Cardiac muscle cell (in vitro differentiated cells and primary cell): ENCODE data around the gene CARS1. TPM values are rescaled to one million over a fixed set of nuclear protein-coding genes. Genes with fewer than 3 reads are reported as not detected.

Experiments
- DNase-seq, 2 donors: peaks; one replicate each; pipeline versions ENCODE4 v3.0.0 to v3.0.0-alpha.2; 2010 to 2017; ENCODE audit warnings: low read depth in 1 of 2, low spot score in 1 of 2
- H3K27ac ChIP-seq: fragments of 200-600 bp; sonication (generic); 2 replicates; pipeline ENCODE4 v1.5.1; 2016
- H3K27me3 ChIP-seq: fragments of 200-600 bp; sonication (generic); 2 replicates; pipeline ENCODE4 v1.6.0; 2016; ENCODE audit warnings: control low read depth
- H3K36me3 ChIP-seq: fragments of 200-600 bp; sonication (generic); 2 replicates; pipeline ENCODE4 v1.5.1; 2016; ENCODE audit warnings: control low read depth
- H3K4me1 ChIP-seq: fragments of 200-600 bp; sonication (generic); 2 replicates; pipeline ENCODE4 v1.8.1; 2017; ENCODE audit warnings: low read depth, mild to moderate bottlenecking, mixed run types
- H3K4me3 ChIP-seq: fragments of 200-600 bp; sonication (generic); 2 replicates; pipeline ENCODE4 v1.5.1; 2016; ENCODE audit warnings: mild to moderate bottlenecking
- H3K9me3 ChIP-seq: fragments of 200-600 bp; sonication (generic); 2 replicates; pipeline ENCODE4 v1.5.1; 2017; ENCODE audit warnings: low read depth, mild to moderate bottlenecking, control low read depth
- CTCF ChIP-seq: IDR thresholded peaks from 2 replicates; pipeline ENCODE4 v1.5.1; 2012; ENCODE audit warnings: low read depth, mild to moderate bottlenecking, low read length
- polyA plus RNA-seq: library from polyadenylated mRNA; unstranded; fragments of >200 nt; fragmentation: Nextera tagmentation; extraction: Ambion mirVana; gene quantifications from 2 replicates; pipeline ENCODE4 v1.2.1, GENCODE V29; 2016
- total RNA-seq: library from RNA; depleted of rRNA; stranded (reverse); fragments of >200 nt; gene quantifications from 2 replicates; pipeline ENCODE4 v1.2.3, GENCODE V29; 2016

Gene CARS1
- total and polyA plus RNA-seq, 2 experiments from 2014 or later = 18.5 to 24.2 TPM

DNA sequence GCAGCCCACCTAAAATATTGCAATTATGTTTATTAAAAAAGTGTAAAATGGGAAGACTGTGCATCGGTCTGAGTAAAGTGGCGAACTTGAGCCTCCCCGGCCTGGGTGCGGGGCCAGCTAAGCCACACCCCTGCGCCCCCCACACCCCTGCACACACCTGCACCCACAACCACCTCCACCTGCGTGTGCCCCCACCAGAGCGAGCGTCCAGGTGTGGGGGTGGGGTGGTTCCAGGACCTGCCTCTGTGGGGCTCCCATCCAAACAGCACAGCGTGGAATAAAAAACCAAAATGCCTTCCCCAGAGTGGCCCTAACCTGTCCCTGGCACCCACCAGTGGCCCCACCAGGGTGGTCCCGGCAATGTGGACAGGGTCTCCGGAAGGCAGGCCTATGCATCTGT lies 30.1 kb upstream of the CARS1 start:
- TF ChIP-seq CTCF = no peak
- H3K36me3 ChIP-seq = no peaks in the 10 kb centered on the region
- H3K4me3 ChIP-seq = no peak overlapping the region
- H3K27me3 ChIP-seq = no peaks in the 10 kb centered on the region
- H3K27ac ChIP-seq = no peak overlapping the region
- no peaks in the 10 kb centered on the region for H3K4me1 ChIP-seq
- no peaks in the 10 kb centered on the region for H3K9me3 ChIP-seq
- no peak for DNase-seq

GRCh38 chr11:3086671-3087150 lies 29.5 kb upstream of the CARS1 start:
- Histone ChIP-seq H3K9me3 (no peaks in the 10 kb centered on the region), H3K27me3 (no peaks in the 10 kb centered on the region), H3K27ac (no peak overlapping the region), H3K4me3 (no peak overlapping the region), H3K36me3 (no peaks in the 10 kb centered on the region), H3K4me1 (no peaks in the 10 kb centered on the region)
- TF ChIP-seq CTCF = no peak
- DNase-seq = no peak

DNA sequence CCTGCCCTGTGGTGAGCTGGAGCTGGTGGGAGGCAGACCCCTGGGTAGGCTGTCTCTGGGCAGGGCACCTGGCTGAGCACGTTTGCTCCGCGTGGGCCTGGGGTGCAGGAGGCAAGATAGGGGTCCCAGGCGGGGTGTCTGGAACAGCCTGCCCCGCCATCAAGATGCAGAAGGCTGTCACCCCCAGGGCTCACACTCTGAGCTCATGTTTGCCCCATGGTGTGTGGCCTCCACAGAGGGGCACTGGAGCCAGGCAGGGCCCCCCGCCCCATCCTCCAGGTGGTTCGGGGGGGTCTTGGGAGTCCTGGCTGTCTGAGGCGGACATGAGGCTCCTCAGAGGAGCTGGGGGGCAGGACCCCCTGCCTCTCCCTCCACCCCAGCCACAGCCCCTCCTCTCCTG lies 28.9 kb upstream of the CARS1 start:
- DNase-seq = no peak

GRCh38 chr11:3085052-3085451 lies 27.8 kb upstream of the CARS1 start:
- Histone ChIP-seq H3K4me1 (no peaks in the 10 kb centered on the region), H3K27ac (no peak overlapping the region), H3K4me3 (no peak overlapping the region), H3K9me3 (no peaks in the 10 kb centered on the region), H3K27me3 (no peaks in the 10 kb centered on the region), H3K36me3 (no peaks in the 10 kb centered on the region)
- DNase-seq = no peak
- TF ChIP-seq CTCF = no peak

More for the DNA sequence above, 28.9 kb upstream of the CARS1 start:
- H3K4me1 ChIP-seq = no peaks in the 10 kb centered on the region
- no peaks in the 10 kb centered on the region for H3K27me3 ChIP-seq
- H3K27ac ChIP-seq = no peak overlapping the region
- TF ChIP-seq CTCF = no peak
- no peak overlapping the region for H3K4me3 ChIP-seq
- H3K9me3 ChIP-seq = no peaks in the 10 kb centered on the region
- H3K36me3 ChIP-seq = no peaks in the 10 kb centered on the region

- H3K27ac ChIP-seq = no peak overlapping the region
- H3K9me3 ChIP-seq = no peaks in the 10 kb centered on the region
- no peaks in the 10 kb centered on the region for H3K27me3 ChIP-seq
- no peak for DNase-seq
- TF ChIP-seq CTCF = no peak
- no peaks in the 10 kb centered on the region for H3K36me3 ChIP-seq
- H3K4me1 ChIP-seq = no peaks in the 10 kb centered on the region
- no peak overlapping the region for H3K4me3 ChIP-seq
These were observed 26.1 kb upstream of the CARS1 start for GRCh38 chr11:3083321-3083720.

- no peak for TF ChIP-seq CTCF
- H3K27ac ChIP-seq = no peak overlapping the region
- DNase-seq = no peak
- H3K9me3 ChIP-seq = no peaks in the 10 kb centered on the region
- no peak overlapping the region for H3K4me3 ChIP-seq
- H3K27me3 ChIP-seq = no peaks in the 10 kb centered on the region
- no peaks in the 10 kb centered on the region for H3K4me1 ChIP-seq
- no peaks in the 10 kb centered on the region for H3K36me3 ChIP-seq
These were observed 24.1 kb upstream of the CARS1 start for GRCh38 chr11:3081386-3081751.
